DOHH2 (cell line): ENCODE measurements around the gene ZMAT3.

Experiments used
- EZH2phosphoT487 ChIP-seq: fragments of 200-600 bp; sonication (generic); IDR thresholded peaks from 2 replicates; pipeline ENCODE4 v1.6.1; 2017; ENCODE audit warnings: borderline replicate concordance, mild to moderate bottlenecking, antibody characterized with exemption, low read length, moderate library complexity, mixed read lengths
- TF ChIP-seq, protein P1 (sequence below): fragments of 200-600 bp; sonication (generic); IDR thresholded peaks from one replicate; pipeline ENCODE4 v1.5.1; 2014; ENCODE audit warnings: antibody characterized with exemption, mild to moderate bottlenecking, low read depth, low read length; ENCODE audit not compliant: poor library complexity, severe bottlenecking

DNA sequence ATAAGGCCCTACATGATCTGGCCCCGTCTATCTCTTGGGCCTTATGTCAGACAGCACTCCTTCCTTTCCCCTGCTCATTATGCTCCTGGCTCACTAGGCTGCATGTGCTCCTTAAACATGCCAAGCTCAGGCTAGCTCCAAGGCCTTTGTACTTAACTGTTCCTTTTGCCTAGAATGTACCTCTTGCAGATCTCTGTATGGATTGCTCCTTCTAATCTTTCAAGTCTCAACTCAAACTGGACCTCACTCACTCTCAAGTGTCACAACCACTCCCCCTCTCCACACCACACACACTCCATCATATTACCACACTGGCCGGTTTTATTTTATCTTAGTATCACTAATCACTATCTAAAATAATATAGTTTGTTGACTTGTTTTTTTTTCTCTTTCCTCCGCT, 36.4 kb downstream of the ZMAT3 start:
- TF ChIP-seq, protein P1, sequence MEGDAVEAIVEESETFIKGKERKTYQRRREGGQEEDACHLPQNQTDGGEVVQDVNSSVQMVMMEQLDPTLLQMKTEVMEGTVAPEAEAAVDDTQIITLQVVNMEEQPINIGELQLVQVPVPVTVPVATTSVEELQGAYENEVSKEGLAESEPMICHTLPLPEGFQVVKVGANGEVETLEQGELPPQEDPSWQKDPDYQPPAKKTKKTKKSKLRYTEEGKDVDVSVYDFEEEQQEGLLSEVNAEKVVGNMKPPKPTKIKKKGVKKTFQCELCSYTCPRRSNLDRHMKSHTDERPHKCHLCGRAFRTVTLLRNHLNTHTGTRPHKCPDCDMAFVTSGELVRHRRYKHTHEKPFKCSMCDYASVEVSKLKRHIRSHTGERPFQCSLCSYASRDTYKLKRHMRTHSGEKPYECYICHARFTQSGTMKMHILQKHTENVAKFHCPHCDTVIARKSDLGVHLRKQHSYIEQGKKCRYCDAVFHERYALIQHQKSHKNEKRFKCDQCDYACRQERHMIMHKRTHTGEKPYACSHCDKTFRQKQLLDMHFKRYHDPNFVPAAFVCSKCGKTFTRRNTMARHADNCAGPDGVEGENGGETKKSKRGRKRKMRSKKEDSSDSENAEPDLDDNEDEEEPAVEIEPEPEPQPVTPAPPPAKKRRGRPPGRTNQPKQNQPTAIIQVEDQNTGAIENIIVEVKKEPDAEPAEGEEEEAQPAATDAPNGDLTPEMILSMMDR = no peak
- no peak for TF ChIP-seq EZH2phosphoT487
